Body of pancreas (tissue), 4 donors: ENCODE data around the gene GRIK3. TPM values are rescaled to one million over a fixed set of nuclear protein-coding genes. Genes with fewer than 3 reads are reported as not detected.

ENCODE experiments used
- ATAC-seq: fragments of 150-250 bp; one replicate; pipeline ENCODE4 v1.9.1; 2016
- DNase-seq, 4 donors: peaks; one replicate each; pipeline ENCODE4 v3.0.0-alpha.2; 2019
- H3K27ac ChIP-seq, 4 donors: fragments of 200-600 bp; sonication (generic); 1 replicate in 3 of 4; 2 replicates in 1 of 4; pipeline versions ENCODE4 v1.5.1 to v1.6.1; 2016 to 2019; ENCODE audit warnings: mild to moderate bottlenecking in 1 of 4, mixed read lengths in 1 of 4, moderate library complexity in 1 of 4
- H3K27me3 ChIP-seq, 2 donors: fragments of 200-600 bp; sonication (generic); one replicate each; pipeline ENCODE4 v1.6.0; 2016; ENCODE audit warnings: mild to moderate bottlenecking in 1 of 2
- H3K36me3 ChIP-seq, 2 donors: fragments of 200-600 bp; sonication (generic); replicated peaks in 1 of 2; 2 replicates each; pipeline ENCODE4 v1.5.1; 2016; ENCODE audit warnings: low read depth in 2 of 2; ENCODE audit not compliant: insufficient read depth in 1 of 2
- H3K4me1 ChIP-seq: fragments of 200-600 bp; sonication (generic); one replicate; pipeline ENCODE4 v1.6.0; 2016
- H3K4me3 ChIP-seq, 2 donors: fragments of 200-600 bp; sonication (generic); 1 replicate in 1 of 2; 2 replicates in 1 of 2; pipeline ENCODE4 v1.5.1; 2016 to 2019
- H3K9me3 ChIP-seq, 3 donors: fragments of 200-600 bp; sonication (generic); 1 replicate in 2 of 3; 2 replicates in 1 of 3; pipeline ENCODE4 v1.5.1; 2016
- POLR2A ChIP-seq, 3 donors: fragments of 450-650 bp; IDR thresholded peaks; one replicate each; pipeline ENCODE4 v1.6.1; 2016; ENCODE audit warnings: antibody characterized with exemption in 3 of 3, mild to moderate bottlenecking in 2 of 3
- WGBS, 2 donors: methylation state at CpG; one replicate each; pipeline ENCODE4 v1.1.5; 2017; 5-methylcytosine and 5-hydroxymethylcytosine counted together
- intact Hi-C: fragments of 100-400 bp; cut with DNase I; formaldehyde crosslinking; loops from one replicate; pipeline ENCODE4 v1.15.1; 2023
- total RNA-seq, 2 donors: library from RNA; depleted of rRNA; stranded (reverse); fragments of >200 nt; gene quantifications; one replicate each; pipeline ENCODE4 v1.1.0, GENCODE V29; 2016
- TF ChIP-seq, protein P1 (sequence below), 7 experiments: fragments of 450-650 bp in 4 of 7; fragments of 200-600 bp in 3 of 7; sonication (generic) in 3 of 7; IDR thresholded peaks; one replicate each; pipeline ENCODE4 v1.5.1; 2016 to 2019; ENCODE audit warnings: antibody characterized with exemption in 7 of 7

Gene GRIK3
- total RNA-seq, 2 donors from 2014 or later: under 0.01 to 0.99 TPM

DNA sequence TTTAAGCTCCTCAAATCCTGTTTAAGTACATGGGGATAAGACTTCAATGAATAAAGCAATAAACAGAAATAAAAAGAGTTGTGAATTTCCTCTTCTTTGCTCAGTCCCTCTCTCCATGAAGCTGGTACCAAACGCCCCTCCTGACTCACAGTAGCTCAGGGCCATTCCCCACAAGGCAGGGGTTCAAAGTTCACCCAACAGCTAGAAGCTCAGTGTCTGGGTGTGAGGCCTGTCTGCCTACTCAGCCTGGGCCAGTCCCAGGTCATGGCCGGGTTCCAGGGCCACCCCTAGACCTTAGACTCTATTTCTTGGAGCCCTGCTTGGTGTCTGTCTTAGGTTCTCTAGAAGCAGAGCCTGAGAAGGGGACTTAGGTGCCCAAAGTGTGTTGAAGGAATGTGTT is 251.5 kb downstream of the GRIK3 start:
- DNase-seq (no peak), ATAC-seq (no peak)
- H3K27me3 ChIP-seq: no peaks in the 10 kb centered on the region
- 27 to 69% methylated on average over 2 of the region's 2 CpGs for WGBS, 2 donors
- TF ChIP-seq POLR2A (IDR thresholded peaks at IDR 0.05): no peak
- TF ChIP-seq, protein P1, sequence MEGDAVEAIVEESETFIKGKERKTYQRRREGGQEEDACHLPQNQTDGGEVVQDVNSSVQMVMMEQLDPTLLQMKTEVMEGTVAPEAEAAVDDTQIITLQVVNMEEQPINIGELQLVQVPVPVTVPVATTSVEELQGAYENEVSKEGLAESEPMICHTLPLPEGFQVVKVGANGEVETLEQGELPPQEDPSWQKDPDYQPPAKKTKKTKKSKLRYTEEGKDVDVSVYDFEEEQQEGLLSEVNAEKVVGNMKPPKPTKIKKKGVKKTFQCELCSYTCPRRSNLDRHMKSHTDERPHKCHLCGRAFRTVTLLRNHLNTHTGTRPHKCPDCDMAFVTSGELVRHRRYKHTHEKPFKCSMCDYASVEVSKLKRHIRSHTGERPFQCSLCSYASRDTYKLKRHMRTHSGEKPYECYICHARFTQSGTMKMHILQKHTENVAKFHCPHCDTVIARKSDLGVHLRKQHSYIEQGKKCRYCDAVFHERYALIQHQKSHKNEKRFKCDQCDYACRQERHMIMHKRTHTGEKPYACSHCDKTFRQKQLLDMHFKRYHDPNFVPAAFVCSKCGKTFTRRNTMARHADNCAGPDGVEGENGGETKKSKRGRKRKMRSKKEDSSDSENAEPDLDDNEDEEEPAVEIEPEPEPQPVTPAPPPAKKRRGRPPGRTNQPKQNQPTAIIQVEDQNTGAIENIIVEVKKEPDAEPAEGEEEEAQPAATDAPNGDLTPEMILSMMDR (IDR thresholded peaks at IDR 0.05): no peak
- no peak overlapping the region for H3K27ac ChIP-seq
- intact Hi-C loops: no loop called here
- no peaks in the 10 kb centered on the region for H3K4me1 ChIP-seq
- no peaks in the 10 kb centered on the region for H3K36me3 ChIP-seq
- H3K9me3 ChIP-seq: no peaks in the 10 kb centered on the region
- H3K4me3 ChIP-seq: no peak overlapping the region

GRCh38 chr1:36782085-36782484 is 252.2 kb downstream of the GRIK3 start:
- ATAC-seq (no peak), DNase-seq (no peak)
- Histone ChIP-seq H3K9me3 (no peaks in the 10 kb centered on the region), H3K27ac (no peak overlapping the region), H3K4me1 (no peaks in the 10 kb centered on the region), H3K27me3 (no peaks in the 10 kb centered on the region), H3K4me3 (no peak overlapping the region), H3K36me3 (no peaks in the 10 kb centered on the region)
- intact Hi-C loops: no loop called here
- TF ChIP-seq POLR2A (IDR thresholded peaks at IDR 0.05): no peak
- TF ChIP-seq, protein P1 (IDR thresholded peaks at IDR 0.05): no peak
- WGBS, 2 donors: 77 to 82% methylated on average over 5 to 6 of the region's 6 CpGs

GRCh38 chr1:36781098-36781497 is 253.2 kb downstream of the GRIK3 start:
- Histone ChIP-seq H3K27ac (no peak overlapping the region), H3K4me3 (no peak overlapping the region), H3K4me1 (no peaks in the 10 kb centered on the region), H3K9me3 (no peaks in the 10 kb centered on the region), H3K36me3 (no peaks in the 10 kb centered on the region), H3K27me3 (no peaks in the 10 kb centered on the region)
- WGBS, 2 donors: 63 to 70% methylated on average over 8 to 11 of the region's 11 CpGs
- no peak for TF ChIP-seq POLR2A (IDR thresholded peaks at IDR 0.05)
- intact Hi-C loops: no loop called here
- ATAC-seq (no peak), DNase-seq (no peak)

- no peaks in the 10 kb centered on the region for H3K36me3 ChIP-seq
- no peaks in the 10 kb centered on the region for H3K4me1 ChIP-seq
- no peak for ATAC-seq
- TF ChIP-seq, protein P1 (IDR thresholded peaks at IDR 0.05): no peak
- TF ChIP-seq POLR2A (IDR thresholded peaks at IDR 0.05): no peak
- H3K4me3 ChIP-seq: no peak overlapping the region
- H3K9me3 ChIP-seq: no peaks in the 10 kb centered on the region
- 48 to 49% methylated on average over 5 of the region's 5 CpGs for WGBS, 2 donors
- intact Hi-C loops: no loop called here
- H3K27me3 ChIP-seq: no peaks in the 10 kb centered on the region
- no peak overlapping the region for H3K27ac ChIP-seq
- no peak for DNase-seq
Measured at GRCh38 chr1:36778740-36779139, 255.6 kb downstream of the GRIK3 start.

DNA sequence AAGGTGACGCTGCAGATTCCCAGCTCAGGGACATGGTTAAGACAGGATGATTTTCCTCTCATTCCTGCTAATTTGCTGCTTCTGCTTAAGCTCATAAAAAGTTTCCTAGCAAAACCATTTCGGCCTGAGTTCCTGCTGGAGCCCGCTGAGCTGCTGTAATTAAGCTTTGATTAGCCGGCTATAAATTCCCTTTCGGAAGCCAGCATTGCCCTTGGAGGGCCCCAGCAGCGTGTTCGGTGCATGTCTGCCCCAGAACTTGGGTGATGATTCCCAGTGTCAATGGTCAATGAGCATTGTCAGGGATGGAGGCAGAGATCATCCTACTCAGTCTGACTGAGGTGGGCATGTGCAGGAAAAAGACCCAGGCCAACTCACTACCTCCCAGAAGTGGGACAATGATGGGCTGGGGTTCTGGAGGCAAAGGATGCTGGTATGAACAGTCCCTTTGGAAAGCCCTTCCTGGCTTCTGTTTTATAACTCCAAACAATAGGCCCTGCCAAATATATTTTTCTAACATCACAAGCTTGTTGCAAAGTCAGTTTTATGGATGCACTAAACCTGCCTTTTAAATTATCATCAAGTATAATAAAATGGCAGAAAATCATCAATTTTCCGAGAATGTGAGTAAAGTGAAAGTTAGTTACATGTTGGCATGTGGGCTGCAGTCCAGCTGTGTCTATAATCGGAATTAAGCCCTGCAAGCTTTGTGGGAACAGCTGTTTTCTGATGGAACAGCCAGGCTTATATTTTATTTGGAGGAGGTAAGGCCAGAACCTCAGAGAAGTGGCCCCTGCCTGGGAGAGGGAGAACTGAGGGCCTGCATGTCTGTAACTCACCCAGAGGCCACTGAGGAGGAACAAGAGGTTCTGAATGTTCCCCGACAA is 257.1 kb downstream of the GRIK3 start:
- Histone ChIP-seq H3K4me1 (no peaks in the 10 kb centered on the region), H3K4me3 (no peak overlapping the region), H3K36me3 (no peaks in the 10 kb centered on the region), H3K27me3 (no peaks in the 10 kb centered on the region), H3K9me3 (no peaks in the 10 kb centered on the region), H3K27ac (no peak overlapping the region)
- DNase-seq (no peak), ATAC-seq (no peak)
- 46 to 48% methylated on average over 10 of the region's 10 CpGs for WGBS, 2 donors
- intact Hi-C loops: no loop called here
- TF ChIP-seq, protein P1 (IDR thresholded peaks at IDR 0.05): no peak
- TF ChIP-seq POLR2A (IDR thresholded peaks at IDR 0.05): no peak
